ENCODE measurements around the gene CAMSAP2.

Gene CAMSAP2

GRCh38 chr1:200751717-200752116, 13.0 kb downstream of the CAMSAP2 start:
- no peak for DNase-seq
- Histone ChIP-seq H3K36me3 (replicated peaks) (no peaks in the 10 kb centered on the region), H3K27me3 (replicated peaks) (no peaks in the 10 kb centered on the region), H3K4me3 (ENCODE audit: low read depth, low read length) (no peak overlapping the region), H3K27ac (no peak overlapping the region)
- in situ Hi-C loops (cut with HindIII; ENCODE audit: low pct_ligation_motif_present, low sequenced_read_pairs) = no loop called here
- TF ChIP-seq, protein P1, sequence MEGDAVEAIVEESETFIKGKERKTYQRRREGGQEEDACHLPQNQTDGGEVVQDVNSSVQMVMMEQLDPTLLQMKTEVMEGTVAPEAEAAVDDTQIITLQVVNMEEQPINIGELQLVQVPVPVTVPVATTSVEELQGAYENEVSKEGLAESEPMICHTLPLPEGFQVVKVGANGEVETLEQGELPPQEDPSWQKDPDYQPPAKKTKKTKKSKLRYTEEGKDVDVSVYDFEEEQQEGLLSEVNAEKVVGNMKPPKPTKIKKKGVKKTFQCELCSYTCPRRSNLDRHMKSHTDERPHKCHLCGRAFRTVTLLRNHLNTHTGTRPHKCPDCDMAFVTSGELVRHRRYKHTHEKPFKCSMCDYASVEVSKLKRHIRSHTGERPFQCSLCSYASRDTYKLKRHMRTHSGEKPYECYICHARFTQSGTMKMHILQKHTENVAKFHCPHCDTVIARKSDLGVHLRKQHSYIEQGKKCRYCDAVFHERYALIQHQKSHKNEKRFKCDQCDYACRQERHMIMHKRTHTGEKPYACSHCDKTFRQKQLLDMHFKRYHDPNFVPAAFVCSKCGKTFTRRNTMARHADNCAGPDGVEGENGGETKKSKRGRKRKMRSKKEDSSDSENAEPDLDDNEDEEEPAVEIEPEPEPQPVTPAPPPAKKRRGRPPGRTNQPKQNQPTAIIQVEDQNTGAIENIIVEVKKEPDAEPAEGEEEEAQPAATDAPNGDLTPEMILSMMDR (IDR thresholded peaks at IDR 0.05; ENCODE audit: low read depth, low read length, missing control alignments) = no peak

- no peaks in the 10 kb centered on the region for H3K27me3 ChIP-seq (replicated peaks)
- no peak overlapping the region for H3K27ac ChIP-seq
- in situ Hi-C loops (cut with HindIII; ENCODE audit: low pct_ligation_motif_present, low sequenced_read_pairs) = no loop called here
- no peaks in the 10 kb centered on the region for H3K36me3 ChIP-seq (replicated peaks)
- DNase-seq = no peak
- TF ChIP-seq, protein P1 (IDR thresholded peaks at IDR 0.05; ENCODE audit: low read depth, low read length, missing control alignments) = no peak
- no peak overlapping the region for H3K4me3 ChIP-seq (ENCODE audit: low read depth, low read length)
Observed at GRCh38 chr1:200753650-200754198, 15.0 kb downstream of the CAMSAP2 start.

- Histone ChIP-seq H3K36me3 (replicated peaks) (no peaks in the 10 kb centered on the region), H3K27ac (no peak overlapping the region), H3K4me3 (ENCODE audit: low read depth, low read length) (no peak overlapping the region), H3K27me3 (replicated peaks) (no peaks in the 10 kb centered on the region)
- TF ChIP-seq, protein P1 (IDR thresholded peaks at IDR 0.05; ENCODE audit: low read depth, low read length, missing control alignments) = no peak
- no peak for DNase-seq
- in situ Hi-C loops (cut with HindIII; ENCODE audit: low pct_ligation_motif_present, low sequenced_read_pairs) = no loop called here
Observed at GRCh38 chr1:200755456-200755855, 16.8 kb downstream of the CAMSAP2 start.

DNA sequence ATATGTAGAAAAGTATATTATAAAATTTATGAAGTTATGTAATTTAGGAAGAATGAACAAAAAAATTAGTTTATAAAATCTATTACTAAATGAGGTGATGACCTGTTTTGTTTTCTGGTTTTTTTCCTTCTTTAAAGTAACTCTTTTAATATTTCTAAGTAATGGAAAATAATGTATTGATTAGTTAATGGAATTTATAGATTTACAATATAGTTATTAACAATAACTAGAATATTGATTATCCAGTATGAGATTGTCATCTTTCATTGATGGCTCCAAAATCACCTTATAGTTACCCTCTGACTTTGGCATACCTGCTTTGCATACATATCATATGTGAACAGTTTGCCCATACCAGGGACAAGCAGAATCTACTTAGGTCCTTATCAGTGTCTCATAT, 23.4 kb downstream of the CAMSAP2 start:
- Histone ChIP-seq H3K4me3 (ENCODE audit: low read depth, low read length) (no peak overlapping the region), H3K27ac (no peak overlapping the region), H3K36me3 (replicated peaks) (peaks cover 15% of the 10 kb centered on the region), H3K27me3 (replicated peaks) (no peaks in the 10 kb centered on the region)
- in situ Hi-C loops (cut with HindIII; ENCODE audit: low pct_ligation_motif_present, low sequenced_read_pairs) = no loop called here
- DNase-seq = no peak
- TF ChIP-seq, protein P1 (IDR thresholded peaks at IDR 0.05; ENCODE audit: low read depth, low read length, missing control alignments) = no peak

DNA sequence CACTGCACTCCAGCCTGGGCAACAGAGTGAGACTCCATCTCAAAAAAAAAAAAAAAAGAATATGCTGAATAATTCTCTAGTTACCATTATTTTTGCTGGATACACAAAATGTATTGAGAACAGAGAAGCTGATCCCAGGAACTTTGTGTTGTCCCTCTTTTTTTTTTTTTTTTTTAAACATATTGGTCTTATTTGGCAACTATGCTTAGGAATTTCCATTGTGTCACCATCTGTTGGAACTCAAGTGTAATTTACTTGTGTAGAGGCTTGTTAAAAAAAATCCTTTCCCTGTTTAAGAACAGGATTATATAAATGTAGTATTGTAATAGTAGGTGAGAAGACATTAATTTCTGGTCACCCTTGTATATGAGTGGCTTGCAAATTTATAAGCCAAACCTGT, 28.6 kb downstream of the CAMSAP2 start:
- in situ Hi-C loops (cut with HindIII; ENCODE audit: low pct_ligation_motif_present, low sequenced_read_pairs) = no loop called here
- H3K36me3 ChIP-seq (replicated peaks) = peaks cover 30% of the 10 kb centered on the region
- no peak for DNase-seq

More for the DNA sequence above, 28.6 kb downstream of the CAMSAP2 start:
- H3K4me3 ChIP-seq (ENCODE audit: low read depth, low read length) = no peak overlapping the region
- H3K27ac ChIP-seq = no peak overlapping the region
- H3K27me3 ChIP-seq (replicated peaks) = no peaks in the 10 kb centered on the region
- TF ChIP-seq, protein P1 (IDR thresholded peaks at IDR 0.05; ENCODE audit: low read depth, low read length, missing control alignments) = no peak
